Thymus (tissue), 11 donors: ENCODE data around the gene MYRIP. TPM values are rescaled to one million over a fixed set of nuclear protein-coding genes. Genes with fewer than 3 reads are reported as not detected.
"Not testable (repeated sequence)": the region's sequence is repeated elsewhere in the genome, so short reads cannot be mapped to it uniquely, and the experiment has no call there.

ENCODE experiments used
- DNase-seq, 9 donors: peaks; one replicate each; pipeline ENCODE4 v3.0.0-alpha.2; 2013; ENCODE audit warnings: low spot score in 9 of 9, low read depth in 6 of 9, missing footprints in 1 of 9
- H3K27ac ChIP-seq, 2 donors: one replicate each; pipeline ENCODE4 v1.5.1; 2013; ENCODE audit warnings: control low read depth in 1 of 2, low read depth in 1 of 2, low read length in 1 of 2, mild to moderate bottlenecking in 1 of 2, moderate library complexity in 1 of 2
- H3K27me3 ChIP-seq, 2 donors: one replicate each; pipeline ENCODE4 v1.5.1; 2013; ENCODE audit warnings: low read length in 1 of 2; ENCODE audit not compliant: control insufficient read depth in 2 of 2, insufficient read depth in 1 of 2
- H3K36me3 ChIP-seq, 2 donors: one replicate each; pipeline ENCODE4 v1.5.1; 2013; ENCODE audit warnings: low read length in 1 of 2, mild to moderate bottlenecking in 1 of 2, moderate library complexity in 1 of 2; ENCODE audit not compliant: control insufficient read depth in 2 of 2, insufficient read depth in 2 of 2
- H3K4me1 ChIP-seq, 2 donors: one replicate each; pipeline ENCODE4 v1.5.1; 2013; ENCODE audit warnings: low read length in 2 of 2; ENCODE audit not compliant: control insufficient read depth in 2 of 2, insufficient read depth in 2 of 2
- H3K4me3 ChIP-seq, 2 donors: one replicate each; pipeline ENCODE4 v1.5.1; 2013; ENCODE audit warnings: low read length in 2 of 2, control low read depth in 1 of 2, mild to moderate bottlenecking in 1 of 2
- H3K9me3 ChIP-seq, 2 donors: one replicate each; pipeline ENCODE4 v1.5.1; 2013; ENCODE audit warnings: low read length in 1 of 2, mild to moderate bottlenecking in 1 of 2; ENCODE audit not compliant: control insufficient read depth in 2 of 2, insufficient read depth in 1 of 2
- WGBS: extraction: QIAGEN DNeasy Blood & Tissue Kit; methylation state at CpG from one replicate; pipeline ENCODE4 v1.1.7; 2013; 5-methylcytosine and 5-hydroxymethylcytosine counted together
- polyA plus RNA-seq: library from polyadenylated mRNA; stranded (reverse); fragments of 200-250 nt; gene quantifications from one replicate; pipeline ENCODE4 v1.2.3, GENCODE V29; 2013
- total RNA-seq: library from RNA; stranded (reverse); fragments of 120-200 nt; gene quantifications from one replicate; pipeline ENCODE4 v1.2.4, GENCODE V29; 2013
- donor health status: healthy.

MYRIP gene
- total and polyA plus RNA-seq, 2 donors, result 0.28 to 1.6 TPM

GRCh38 chr3:40283057-40283456 lies 473.6 kb downstream of the MYRIP start:
- H3K4me1 ChIP-seq, H3K9me3 ChIP-seq, H3K4me3 ChIP-seq, DNase-seq, H3K27me3 ChIP-seq, H3K36me3 ChIP-seq, H3K27ac ChIP-seq: not testable (repeated sequence)
- WGBS, result 98% methylated on average over 5 of the region's 5 CpGs

DNA sequence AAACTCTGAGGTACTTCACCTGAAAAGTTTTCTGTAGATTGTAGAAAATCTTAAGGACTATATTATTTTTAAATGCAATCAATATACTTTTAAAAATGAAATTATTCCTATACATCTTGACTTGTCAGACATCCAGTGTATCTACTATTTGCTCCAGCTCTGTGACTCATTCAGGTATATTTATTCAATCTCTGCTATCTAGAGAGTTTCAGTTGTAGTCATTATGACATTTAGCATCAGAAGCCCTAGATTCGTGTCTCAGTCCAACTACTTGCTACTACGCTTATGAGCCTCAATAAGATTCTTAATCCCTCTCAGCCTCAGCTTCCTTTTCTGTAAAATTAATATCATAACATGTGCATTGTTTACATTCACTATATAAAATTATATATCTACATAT lies 477.8 kb downstream of the MYRIP start:
- 92% methylated on average over 2 of the region's 2 CpGs for WGBS
- Histone ChIP-seq H3K9me3 (peaks cover 0 to 11% of the 10 kb centered on the region in 2 donors), H3K27ac (no peak overlapping the region), H3K4me3 (no peak overlapping the region), H3K27me3 (no peaks in the 10 kb centered on the region), H3K36me3 (peaks cover 7 to 10% of the 10 kb centered on the region in 2 donors), H3K4me1 (no peaks in the 10 kb centered on the region)
- DNase-seq, result no peak

GRCh38 chr3:40290396-40290795 lies 481.0 kb downstream of the MYRIP start:
- 97% methylated on average over 6 of the region's 6 CpGs for WGBS
- Histone ChIP-seq H3K36me3 (peaks cover 7 to 15% of the 10 kb centered on the region in 2 donors), H3K9me3 (peaks cover 0 to 11% of the 10 kb centered on the region in 2 donors), H3K27me3 (no peaks in the 10 kb centered on the region), H3K4me3 (no peak overlapping the region), H3K4me1 (no peaks in the 10 kb centered on the region), H3K27ac (no peak overlapping the region)
- DNase-seq, result no peak

DNA sequence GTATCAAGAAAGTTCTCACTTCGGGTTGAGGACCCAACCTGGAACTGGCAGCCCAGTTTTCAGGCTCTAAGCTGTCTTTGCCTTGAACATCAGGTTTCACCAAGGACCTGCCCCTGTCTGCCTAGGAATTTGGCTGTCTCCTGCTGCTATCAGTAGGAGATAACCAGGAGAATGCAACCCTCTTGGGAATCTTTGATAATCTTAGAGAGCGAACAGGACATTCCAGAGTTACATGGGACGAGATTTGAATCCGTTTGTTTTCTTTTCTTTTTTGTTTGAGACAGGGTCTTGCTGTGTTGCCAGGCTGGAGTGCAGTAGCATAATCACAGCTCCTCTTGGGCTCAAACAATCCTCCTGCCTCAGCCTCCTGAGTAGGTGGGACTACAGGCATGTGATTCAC lies 482.1 kb downstream of the MYRIP start:
- Histone ChIP-seq H3K4me3 (no peak overlapping the region), H3K27ac (no peak overlapping the region)
- WGBS, result 98% methylated on average over 4 of the region's 4 CpGs

GRCh38 chr3:40292637-40293349 lies 483.4 kb downstream of the MYRIP start:
- Histone ChIP-seq H3K4me1 (no peaks in the 10 kb centered on the region), H3K27ac (no peak overlapping the region), H3K36me3 (peaks cover 7 to 15% of the 10 kb centered on the region in 2 donors), H3K9me3 (peaks cover 0 to 11% of the 10 kb centered on the region in 2 donors), H3K27me3 (no peaks in the 10 kb centered on the region), H3K4me3 (no peak overlapping the region)
- DNase-seq, result no peak
- 87% methylated on average over 4 of the region's 4 CpGs for WGBS

More for the DNA sequence above, 482.1 kb downstream of the MYRIP start:
- peaks cover 7 to 15% of the 10 kb centered on the region in 2 donors for H3K36me3 ChIP-seq
- H3K4me1 ChIP-seq, result no peaks in the 10 kb centered on the region
- H3K27me3 ChIP-seq, result no peaks in the 10 kb centered on the region
- H3K9me3 ChIP-seq, result peaks cover 0 to 11% of the 10 kb centered on the region in 2 donors
- no peak for DNase-seq

DNA sequence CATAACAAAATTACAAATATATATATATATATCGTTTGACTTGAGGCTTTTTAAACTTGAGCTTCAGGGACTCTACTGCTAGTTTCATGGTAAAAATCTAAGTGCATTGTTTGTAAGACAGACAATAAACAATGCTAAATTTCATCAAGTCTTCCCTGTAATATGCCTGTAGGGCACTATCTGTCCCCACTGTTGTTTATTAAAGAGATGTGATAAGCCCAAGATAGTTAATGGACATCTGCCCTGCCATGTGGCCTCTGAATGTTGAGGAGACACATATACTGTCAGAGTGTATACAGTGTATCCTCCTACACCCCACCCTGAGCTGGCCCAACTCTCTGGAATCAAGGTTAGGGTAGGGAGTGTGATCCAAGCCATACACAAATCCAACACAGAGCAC lies 485.0 kb downstream of the MYRIP start:
- Histone ChIP-seq H3K36me3 (peaks cover 7 to 15% of the 10 kb centered on the region in 2 donors), H3K4me3 (no peak overlapping the region), H3K9me3 (peaks cover 0 to 11% of the 10 kb centered on the region in 2 donors), H3K27ac (no peak overlapping the region), H3K27me3 (no peaks in the 10 kb centered on the region), H3K4me1 (no peaks in the 10 kb centered on the region)
- DNase-seq, result no peak
- WGBS, result 94% methylated on average over 1 of the region's 1 CpG

- H3K36me3 ChIP-seq, result peaks cover 0 to 4% of the 10 kb centered on the region in 2 donors
- no peak overlapping the region for H3K4me3 ChIP-seq
- no peaks in the 10 kb centered on the region for H3K4me1 ChIP-seq
- H3K27me3 ChIP-seq, result no peaks in the 10 kb centered on the region
- WGBS, result 97% methylated on average over 2 of the region's 2 CpGs
- no peak overlapping the region for H3K27ac ChIP-seq
- DNase-seq, result no peak
- H3K9me3 ChIP-seq, result no peaks in the 10 kb centered on the region
Measured at GRCh38 chr3:40298075-40298474, 488.7 kb downstream of the MYRIP start.

GRCh38 chr3:40299130-40299720 lies 489.8 kb downstream of the MYRIP start:
- Histone ChIP-seq H3K4me3 (no peak overlapping the region), H3K27me3 (no peaks in the 10 kb centered on the region), H3K36me3 (peaks cover 0 to 4% of the 10 kb centered on the region in 2 donors), H3K9me3 (no peaks in the 10 kb centered on the region), H3K27ac (no peak overlapping the region), H3K4me1 (no peaks in the 10 kb centered on the region)
- WGBS, result 92% methylated on average over 5 of the region's 5 CpGs
- DNase-seq, result no peak

DNA sequence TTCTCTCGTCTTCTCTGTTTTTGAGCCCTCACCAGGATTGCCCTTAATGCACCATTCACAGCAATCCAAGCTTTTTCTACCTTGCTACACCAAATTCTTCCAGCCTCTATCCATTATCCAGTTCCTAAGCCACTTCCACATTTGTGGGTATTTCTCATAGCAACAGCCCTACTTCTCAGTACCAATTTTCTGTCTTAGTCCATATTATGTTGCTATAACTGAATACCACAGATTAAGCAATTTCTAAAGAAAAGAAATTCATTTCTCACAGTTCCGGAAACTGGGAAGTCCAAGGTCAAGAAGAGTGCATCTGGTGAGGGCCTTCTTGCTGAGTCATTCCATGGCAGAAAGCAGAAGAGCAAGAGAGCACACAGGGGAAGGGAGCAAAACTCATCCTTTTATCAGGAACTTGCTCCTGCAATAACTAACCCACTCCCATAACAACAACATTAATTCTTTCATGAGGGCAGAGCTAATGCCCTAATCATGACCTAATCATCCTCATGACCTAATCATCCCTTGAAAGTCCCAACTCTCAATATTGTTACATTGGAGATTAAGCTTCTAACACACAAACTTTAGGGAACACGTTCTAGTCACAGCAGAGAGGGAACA lies 490.4 kb downstream of the MYRIP start:
- WGBS, result 88% methylated on average over 3 of the region's 3 CpGs
- no peak overlapping the region for H3K27ac ChIP-seq
- no peaks in the 10 kb centered on the region for H3K27me3 ChIP-seq
- H3K36me3 ChIP-seq, result no peaks in the 10 kb centered on the region
- H3K9me3 ChIP-seq, result no peaks in the 10 kb centered on the region
- no peak for DNase-seq
- no peak overlapping the region for H3K4me3 ChIP-seq
- no peaks in the 10 kb centered on the region for H3K4me1 ChIP-seq
